Measurements from ENCODE around the gene DNTT. TPM values are rescaled to one million over a fixed set of nuclear protein-coding genes. Genes with fewer than 3 reads are reported as not detected.

DNTT gene
- total RNA-seq, 1 donor = not detected

- no peak for TF ChIP-seq CTCF (IDR thresholded peaks at IDR 0.05; ENCODE audit: insufficient read depth, low read length)
- no peak overlapping the region for H3K4me3 ChIP-seq (ENCODE audit: low read depth, low read length)
- no peak for DNase-seq (ENCODE audit: low read depth)
These were observed 65.8 kb downstream of the DNTT start for GRCh38 chr10:96369890-96370583.

- DNase-seq (ENCODE audit: low read depth) = peak; percentile 40
These were observed 66.4 kb downstream of the DNTT start for GRCh38 chr10:96370584-96371157.

GRCh38 chr10:96371356-96371755 lies 67.1 kb downstream of the DNTT start:
- TF ChIP-seq CTCF (IDR thresholded peaks at IDR 0.05; ENCODE audit: insufficient read depth, low read length) = no peak
- DNase-seq (ENCODE audit: low read depth) = no peak
- no peak overlapping the region for H3K4me3 ChIP-seq (ENCODE audit: low read depth, low read length)

More at GRCh38 chr10:96370584-96371157, 66.4 kb downstream of the DNTT start:
- no peak overlapping the region for H3K4me3 ChIP-seq (ENCODE audit: low read depth, low read length)
- peak; percentile 70 for TF ChIP-seq CTCF (IDR thresholded peaks at IDR 0.05; ENCODE audit: insufficient read depth, low read length)

- no peak for TF ChIP-seq CTCF (IDR thresholded peaks at IDR 0.05; ENCODE audit: insufficient read depth, low read length)
- no peak for DNase-seq (ENCODE audit: low read depth)
- H3K4me3 ChIP-seq (ENCODE audit: low read depth, low read length) = no peak overlapping the region
These were observed 69.8 kb downstream of the DNTT start for GRCh38 chr10:96374004-96374403.

- H3K4me3 ChIP-seq (ENCODE audit: low read depth, low read length) = no peak overlapping the region
- no peak for TF ChIP-seq CTCF (IDR thresholded peaks at IDR 0.05; ENCODE audit: insufficient read depth, low read length)
- no peak for DNase-seq (ENCODE audit: low read depth)
These were observed 70.4 kb downstream of the DNTT start for GRCh38 chr10:96374639-96374984.

GRCh38 chr10:96374985-96375830 lies 71.0 kb downstream of the DNTT start:
- peak overlapping the region; percentile 60 for H3K4me3 ChIP-seq (ENCODE audit: low read depth, low read length)
- peak; percentile 97 for TF ChIP-seq CTCF (IDR thresholded peaks at IDR 0.05; ENCODE audit: insufficient read depth, low read length)
- DNase-seq (ENCODE audit: low read depth) = peak; percentile 81
